Endothelial cell of umbilical vein (primary cell): ENCODE measurements around the gene NMB.

ENCODE experiments used
- GATA2 ChIP-seq: IDR thresholded peaks from 2 replicates; pipeline ENCODE4 v1.7.0; 2011; ENCODE audit warnings: low read depth, mild to moderate bottlenecking, moderate library complexity, mixed read lengths, low read length; ENCODE audit not compliant: insufficient read length, insufficient read depth
- JUN ChIP-seq: IDR thresholded peaks from 2 replicates; pipeline ENCODE4 v1.6.1; 2011; ENCODE audit warnings: borderline replicate concordance, low read depth; ENCODE audit not compliant: insufficient read length, insufficient read depth
- POLR2A ChIP-seq: IDR thresholded peaks from 2 replicates; pipeline ENCODE4 v1.6.1; 2012; ENCODE audit warnings: low read depth, mild to moderate bottlenecking, control low read depth, low read length
- TF ChIP-seq, protein P1 (sequence below), 2 donors: IDR thresholded peaks; 1 replicate in 1 of 2; 2 replicates in 1 of 2; pipeline ENCODE4 v1.5.1; 2011; ENCODE audit warnings: low read length in 2 of 2, mild to moderate bottlenecking in 2 of 2, moderate library complexity in 2 of 2, control low read depth in 1 of 2, inconsistent platforms in 1 of 2, low read depth in 1 of 2; ENCODE audit not compliant: insufficient read depth in 1 of 2; ENCODE audit errors: extremely low read depth in 1 of 2

DNA sequence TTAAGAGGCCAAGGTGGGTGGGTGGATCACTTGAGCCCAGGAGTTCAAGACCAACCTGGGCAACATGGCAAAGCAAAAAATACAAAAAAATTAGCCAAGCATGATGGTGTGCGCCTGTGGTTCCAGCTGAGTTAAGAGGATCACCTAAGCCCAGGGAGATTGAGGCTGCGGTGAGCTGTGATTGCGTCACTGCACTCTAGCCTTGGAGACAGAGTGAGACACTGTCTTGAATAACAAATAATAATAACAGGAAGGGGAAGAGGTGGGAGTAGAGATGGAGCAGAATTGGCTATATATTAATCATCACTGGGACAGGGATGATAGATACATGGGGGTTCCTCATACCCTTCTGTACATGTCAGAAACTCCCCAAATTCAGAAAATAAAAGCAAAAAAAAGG, 23.8 kb upstream of the NMB start:
- TF ChIP-seq POLR2A, result no peak
- TF ChIP-seq, protein P1, sequence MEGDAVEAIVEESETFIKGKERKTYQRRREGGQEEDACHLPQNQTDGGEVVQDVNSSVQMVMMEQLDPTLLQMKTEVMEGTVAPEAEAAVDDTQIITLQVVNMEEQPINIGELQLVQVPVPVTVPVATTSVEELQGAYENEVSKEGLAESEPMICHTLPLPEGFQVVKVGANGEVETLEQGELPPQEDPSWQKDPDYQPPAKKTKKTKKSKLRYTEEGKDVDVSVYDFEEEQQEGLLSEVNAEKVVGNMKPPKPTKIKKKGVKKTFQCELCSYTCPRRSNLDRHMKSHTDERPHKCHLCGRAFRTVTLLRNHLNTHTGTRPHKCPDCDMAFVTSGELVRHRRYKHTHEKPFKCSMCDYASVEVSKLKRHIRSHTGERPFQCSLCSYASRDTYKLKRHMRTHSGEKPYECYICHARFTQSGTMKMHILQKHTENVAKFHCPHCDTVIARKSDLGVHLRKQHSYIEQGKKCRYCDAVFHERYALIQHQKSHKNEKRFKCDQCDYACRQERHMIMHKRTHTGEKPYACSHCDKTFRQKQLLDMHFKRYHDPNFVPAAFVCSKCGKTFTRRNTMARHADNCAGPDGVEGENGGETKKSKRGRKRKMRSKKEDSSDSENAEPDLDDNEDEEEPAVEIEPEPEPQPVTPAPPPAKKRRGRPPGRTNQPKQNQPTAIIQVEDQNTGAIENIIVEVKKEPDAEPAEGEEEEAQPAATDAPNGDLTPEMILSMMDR (IDR thresholded peaks at IDR 0.05; ENCODE audit: extremely low read depth in 1 of 2, insufficient read depth in 1 of 2, low read depth in 1 of 2, low read length in 2 of 2), result no peak
- no peak for TF ChIP-seq JUN
- TF ChIP-seq GATA2, result no peak
